Measurements from ENCODE around the gene WDR20. TPM values are rescaled to one million over a fixed set of nuclear protein-coding genes. Genes with fewer than 3 reads are reported as not detected.

Gene WDR20
- total RNA-seq, 4 donors from 2014 or later, result 27.6 to 36.7 (median 33.6) TPM

DNA sequence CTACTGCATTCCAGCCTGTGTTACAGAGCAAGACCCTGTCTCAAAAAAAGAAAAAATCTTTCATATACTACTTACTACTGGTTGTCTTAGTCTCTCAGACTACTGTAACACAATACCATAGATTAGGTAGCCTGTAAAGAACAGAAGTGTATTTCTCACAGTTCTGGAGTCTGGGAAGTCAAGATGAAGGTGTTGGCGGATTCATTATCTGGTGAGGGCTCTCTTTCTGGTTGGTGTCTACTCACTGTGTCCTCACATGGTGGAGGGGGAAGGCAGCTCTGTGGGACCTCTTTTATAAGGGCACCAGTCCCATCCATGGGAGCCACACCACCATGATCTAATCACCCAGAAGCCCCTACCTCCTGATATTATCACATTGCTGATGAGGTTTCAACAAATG, 14.4 kb downstream of the WDR20 start:
- DNase-seq, result no peak
- peaks cover 0 to 48% (median 6%) of the 10 kb centered on the region in 4 donors for H3K4me1 ChIP-seq
- peak overlapping the region in 2 of 4 donors; percentile 33 to 68 for H3K27ac ChIP-seq
- TF ChIP-seq, protein P1, sequence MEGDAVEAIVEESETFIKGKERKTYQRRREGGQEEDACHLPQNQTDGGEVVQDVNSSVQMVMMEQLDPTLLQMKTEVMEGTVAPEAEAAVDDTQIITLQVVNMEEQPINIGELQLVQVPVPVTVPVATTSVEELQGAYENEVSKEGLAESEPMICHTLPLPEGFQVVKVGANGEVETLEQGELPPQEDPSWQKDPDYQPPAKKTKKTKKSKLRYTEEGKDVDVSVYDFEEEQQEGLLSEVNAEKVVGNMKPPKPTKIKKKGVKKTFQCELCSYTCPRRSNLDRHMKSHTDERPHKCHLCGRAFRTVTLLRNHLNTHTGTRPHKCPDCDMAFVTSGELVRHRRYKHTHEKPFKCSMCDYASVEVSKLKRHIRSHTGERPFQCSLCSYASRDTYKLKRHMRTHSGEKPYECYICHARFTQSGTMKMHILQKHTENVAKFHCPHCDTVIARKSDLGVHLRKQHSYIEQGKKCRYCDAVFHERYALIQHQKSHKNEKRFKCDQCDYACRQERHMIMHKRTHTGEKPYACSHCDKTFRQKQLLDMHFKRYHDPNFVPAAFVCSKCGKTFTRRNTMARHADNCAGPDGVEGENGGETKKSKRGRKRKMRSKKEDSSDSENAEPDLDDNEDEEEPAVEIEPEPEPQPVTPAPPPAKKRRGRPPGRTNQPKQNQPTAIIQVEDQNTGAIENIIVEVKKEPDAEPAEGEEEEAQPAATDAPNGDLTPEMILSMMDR (IDR thresholded peaks at IDR 0.05), result no peak
- no peak for TF ChIP-seq POLR2A (IDR thresholded peaks at IDR 0.05)
- H3K9me3 ChIP-seq, result no peaks in the 10 kb centered on the region
- peaks cover 0 to 2% (median 0%) of the 10 kb centered on the region in 3 donors for H3K36me3 ChIP-seq
- no peaks in the 10 kb centered on the region for H3K27me3 ChIP-seq
- H3K4me3 ChIP-seq, result no peak overlapping the region

- peaks cover 0 to 47% (median 6%) of the 10 kb centered on the region in 4 donors for H3K4me1 ChIP-seq
- no peak for DNase-seq
- no peaks in the 10 kb centered on the region for H3K27me3 ChIP-seq
- peaks cover 0 to 4% (median 0%) of the 10 kb centered on the region in 3 donors for H3K36me3 ChIP-seq
- no peaks in the 10 kb centered on the region for H3K9me3 ChIP-seq
- no peak overlapping the region for H3K4me3 ChIP-seq
- no peak for TF ChIP-seq POLR2A (IDR thresholded peaks at IDR 0.05)
- TF ChIP-seq, protein P1 (IDR thresholded peaks at IDR 0.05), result no peak
- peak overlapping the region in 2 of 4 donors; percentile 42 to 68 for H3K27ac ChIP-seq
These were observed 15.3 kb downstream of the WDR20 start for GRCh38 chr14:102154821-102155549.

DNA sequence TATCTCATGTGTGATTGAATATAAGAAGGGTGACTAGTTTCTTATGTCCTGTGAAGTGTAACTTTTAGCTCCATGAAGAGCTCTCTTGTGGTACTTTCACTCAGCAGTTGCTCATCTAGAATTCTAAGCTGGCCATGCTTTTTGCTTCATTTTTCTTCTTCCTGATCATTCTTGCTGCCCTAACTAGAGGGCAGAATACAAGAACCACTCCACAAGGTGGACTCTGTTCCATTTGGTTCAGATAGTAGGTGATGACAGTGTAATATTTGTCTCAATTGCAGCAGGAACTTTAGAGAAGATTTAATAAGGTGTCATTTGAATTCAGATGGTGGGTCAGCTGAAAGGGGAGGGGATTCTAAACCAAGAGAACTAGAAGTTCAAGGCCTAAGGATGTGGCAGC, 17.6 kb downstream of the WDR20 start:
- H3K27ac ChIP-seq, result peak overlapping the region in 1 of 4 donors; percentile 16
- no peak overlapping the region for H3K4me3 ChIP-seq
- DNase-seq, result no peak
- no peaks in the 10 kb centered on the region for H3K27me3 ChIP-seq
- H3K9me3 ChIP-seq, result no peaks in the 10 kb centered on the region
- peaks cover 0 to 32% (median 5%) of the 10 kb centered on the region in 4 donors for H3K4me1 ChIP-seq
- no peak for TF ChIP-seq POLR2A (IDR thresholded peaks at IDR 0.05)
- TF ChIP-seq, protein P1 (IDR thresholded peaks at IDR 0.05), result peak in 1 of 6 experiments; percentile 26
- H3K36me3 ChIP-seq, result peaks cover 0 to 4% (median 0%) of the 10 kb centered on the region in 3 donors

DNA sequence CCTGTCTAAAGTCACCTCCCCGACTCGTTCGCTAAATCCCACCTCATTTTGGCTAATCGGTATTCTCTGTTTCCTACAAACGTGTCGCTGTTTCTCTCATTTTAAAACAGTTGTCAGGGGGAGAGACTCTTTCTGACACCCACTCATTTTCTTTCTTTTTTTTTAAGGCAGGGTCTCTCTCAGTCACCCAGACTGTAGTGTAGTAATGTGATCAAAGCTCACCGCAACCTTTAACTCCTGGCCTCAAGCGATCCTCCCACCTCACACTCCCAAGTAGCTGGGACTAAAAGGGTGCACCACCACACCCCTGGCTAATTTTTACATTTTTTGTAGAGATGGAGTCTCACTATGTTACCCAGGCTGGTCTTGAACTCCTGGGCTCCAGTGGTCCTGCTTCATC, 19.1 kb downstream of the WDR20 start:
- H3K4me3 ChIP-seq, result no peak overlapping the region
- DNase-seq, result no peak
- H3K9me3 ChIP-seq, result no peaks in the 10 kb centered on the region
- TF ChIP-seq POLR2A (IDR thresholded peaks at IDR 0.05), result no peak
- TF ChIP-seq, protein P1 (IDR thresholded peaks at IDR 0.05), result no peak
- peaks cover 0 to 4% (median 0%) of the 10 kb centered on the region in 3 donors for H3K36me3 ChIP-seq
- no peaks in the 10 kb centered on the region for H3K27me3 ChIP-seq
- H3K27ac ChIP-seq, result no peak overlapping the region
- H3K4me1 ChIP-seq, result peaks cover 0 to 28% (median 4%) of the 10 kb centered on the region in 4 donors

GRCh38 chr14:102159841-102160240, 20.1 kb downstream of the WDR20 start:
- peaks cover 0 to 20% (median 0%) of the 10 kb centered on the region in 4 donors for H3K4me1 ChIP-seq
- H3K9me3 ChIP-seq, result no peaks in the 10 kb centered on the region
- H3K36me3 ChIP-seq, result peaks cover 0 to 4% (median 0%) of the 10 kb centered on the region in 3 donors
- H3K4me3 ChIP-seq, result no peak overlapping the region
- no peak overlapping the region for H3K27ac ChIP-seq
- no peaks in the 10 kb centered on the region for H3K27me3 ChIP-seq
- no peak for DNase-seq
- TF ChIP-seq, protein P1 (IDR thresholded peaks at IDR 0.05), result no peak
- TF ChIP-seq POLR2A (IDR thresholded peaks at IDR 0.05), result no peak

All from Peyer's patch (tissue), 4 donors.